Mucosa of rectum (tissue), 2 donors: ENCODE data around the gene CCDC85C.

Experiments used
- H3K27ac ChIP-seq, 2 donors: one replicate each; pipeline ENCODE4 v1.7.0; 2013; ENCODE audit warnings: inconsistent platforms in 2 of 2, low read depth in 2 of 2, low read length in 2 of 2
- H3K27me3 ChIP-seq, 2 donors: one replicate each; pipeline ENCODE4 v1.7.0; 2013; ENCODE audit warnings: low read length in 2 of 2; ENCODE audit not compliant: control insufficient read depth in 2 of 2, insufficient read depth in 2 of 2
- H3K36me3 ChIP-seq, 2 donors: one replicate each; pipeline ENCODE4 v1.7.0; 2013; ENCODE audit warnings: low read length in 2 of 2; ENCODE audit not compliant: control insufficient read depth in 2 of 2, insufficient read depth in 2 of 2
- H3K4me1 ChIP-seq, 2 donors: one replicate each; pipeline ENCODE4 v1.7.0; 2013; ENCODE audit warnings: low read length in 2 of 2, mild to moderate bottlenecking in 1 of 2; ENCODE audit not compliant: control insufficient read depth in 2 of 2, insufficient read depth in 2 of 2
- H3K4me3 ChIP-seq, 2 donors: one replicate each; pipeline ENCODE4 v1.7.0; 2013; ENCODE audit warnings: low read length in 2 of 2
- H3K9ac ChIP-seq, 2 donors: one replicate each; pipeline ENCODE4 v1.7.0; 2013; ENCODE audit warnings: low read length in 2 of 2, low read depth in 1 of 2, mild to moderate bottlenecking in 1 of 2
- H3K9me3 ChIP-seq, 2 donors: one replicate each; pipeline ENCODE4 v1.7.0; 2013; ENCODE audit warnings: low read length in 2 of 2; ENCODE audit not compliant: control insufficient read depth in 2 of 2
- donor health status: healthy.
- donor health status: Normal muscosa, but diverticular disease.

The CCDC85C gene

DNA sequence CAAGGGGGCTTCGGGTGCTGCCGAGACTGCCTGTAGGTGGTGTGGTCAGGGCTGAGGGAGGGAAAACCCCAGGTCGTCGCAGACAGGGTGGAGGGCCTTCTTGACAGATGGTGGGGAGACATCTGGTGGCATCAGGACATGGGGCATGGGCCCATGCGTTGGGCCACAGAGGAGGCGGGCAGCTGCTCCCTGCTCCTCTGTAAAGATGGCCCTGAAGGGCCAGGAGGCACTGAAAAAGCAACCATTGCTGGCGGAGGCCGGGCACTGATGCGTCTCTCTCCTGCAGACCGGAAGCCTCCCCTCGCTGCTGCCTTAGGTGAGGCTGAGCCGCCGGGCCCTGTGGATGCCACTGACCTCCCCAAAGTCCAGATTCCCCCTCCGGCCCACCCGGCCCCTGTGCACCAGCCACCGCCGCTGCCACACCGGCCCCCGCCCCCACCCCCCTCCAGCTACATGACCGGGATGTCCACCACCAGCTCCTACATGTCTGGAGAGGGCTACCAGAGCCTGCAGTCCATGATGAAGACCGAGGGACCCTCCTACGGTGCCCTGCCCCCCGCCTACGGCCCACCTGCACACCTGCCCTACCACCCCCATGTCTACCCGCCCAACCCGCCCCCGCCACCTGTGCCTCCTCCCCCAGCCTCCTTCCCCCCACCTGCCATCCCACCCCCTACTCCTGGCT, 94.0 kb downstream of the CCDC85C start:
- Histone ChIP-seq H3K9ac (no peak overlapping the region), H3K27me3 (no peaks in the 10 kb centered on the region), H3K9me3 (no peaks in the 10 kb centered on the region), H3K36me3 (peaks cover 51 to 75% of the 10 kb centered on the region in 2 donors), H3K4me3 (no peak overlapping the region), H3K4me1 (no peaks in the 10 kb centered on the region), H3K27ac (no peak overlapping the region)

DNA sequence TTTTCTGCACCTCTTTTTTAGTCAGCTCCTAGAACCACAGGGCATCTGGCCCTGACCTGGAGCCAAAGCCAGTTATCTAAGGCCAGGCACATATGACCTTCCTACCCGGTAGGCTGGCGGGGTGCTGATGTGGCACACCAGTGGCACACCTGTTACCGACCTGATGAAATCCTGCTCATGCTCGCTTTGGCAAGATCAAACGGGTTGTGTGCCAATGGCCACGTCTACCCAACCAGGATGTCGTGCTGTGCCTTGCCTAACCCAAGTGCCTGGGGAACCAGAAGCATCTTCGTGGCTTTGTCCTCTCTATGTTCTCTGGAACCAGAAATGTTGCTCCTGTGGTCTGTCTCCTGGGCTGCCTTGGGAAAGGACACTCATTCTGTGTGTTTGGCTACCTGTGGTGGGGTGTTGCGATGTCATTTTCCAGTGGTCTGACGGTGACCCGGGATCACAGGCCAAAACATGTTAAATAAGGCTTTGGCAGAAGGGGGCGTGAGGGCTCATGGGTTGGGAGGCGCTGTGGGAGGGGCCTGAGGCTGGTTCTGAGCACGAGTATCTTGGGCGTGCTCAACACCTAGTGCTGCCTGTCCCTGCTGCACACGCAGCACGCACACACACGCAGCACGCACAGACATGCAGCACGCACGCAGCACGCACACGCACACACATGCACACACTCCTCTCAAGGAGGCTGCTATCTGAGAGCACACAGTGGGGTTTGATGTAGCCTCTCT, 94.9 kb downstream of the CCDC85C start:
- Histone ChIP-seq H3K36me3 (peaks cover 55 to 73% of the 10 kb centered on the region in 2 donors), H3K27ac (no peak overlapping the region), H3K9ac (no peak overlapping the region), H3K4me1 (no peaks in the 10 kb centered on the region), H3K27me3 (no peaks in the 10 kb centered on the region), H3K9me3 (no peaks in the 10 kb centered on the region), H3K4me3 (no peak overlapping the region)

DNA sequence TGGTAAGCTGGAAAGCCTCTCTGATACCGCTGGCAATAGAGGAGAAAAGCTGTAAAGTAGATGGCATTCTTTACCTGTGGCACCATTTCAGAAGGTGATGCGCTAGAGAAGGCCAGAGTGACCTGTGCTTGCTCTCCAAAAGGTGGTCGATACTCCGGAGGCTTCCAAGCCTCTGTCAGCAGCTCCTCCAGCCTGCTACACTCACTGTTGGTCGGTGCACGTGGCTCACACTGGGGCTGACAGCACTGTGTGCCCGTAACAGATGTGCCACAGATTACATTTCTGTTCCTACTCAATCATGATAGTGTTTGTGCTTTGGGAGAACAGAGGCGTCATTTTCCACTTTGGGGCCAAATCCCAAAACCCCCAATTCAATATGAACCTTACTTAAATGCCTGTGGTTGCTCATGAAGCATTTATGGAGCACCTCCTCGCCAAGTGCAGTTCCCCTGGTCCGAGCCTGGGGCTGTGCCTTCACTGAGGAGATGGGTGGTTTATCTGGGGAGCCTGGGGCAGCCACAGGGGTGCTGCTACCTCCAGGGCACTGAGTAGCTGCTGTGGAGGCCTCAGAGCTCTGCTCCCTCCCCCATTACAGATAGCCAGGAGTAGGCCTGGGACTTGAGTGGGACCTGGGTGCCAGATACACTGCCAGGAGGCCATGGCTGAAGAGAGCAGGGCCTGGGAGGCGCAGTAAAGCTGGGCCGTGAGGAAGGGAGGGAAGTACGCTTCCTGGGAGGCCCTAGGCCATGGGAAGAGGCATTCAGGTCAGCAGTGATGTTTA, 96.0 kb downstream of the CCDC85C start:
- Histone ChIP-seq H3K36me3 (peaks cover 64 to 80% of the 10 kb centered on the region in 2 donors), H3K4me3 (no peak overlapping the region), H3K9me3 (no peaks in the 10 kb centered on the region), H3K27ac (no peak overlapping the region), H3K27me3 (no peaks in the 10 kb centered on the region), H3K4me1 (no peaks in the 10 kb centered on the region), H3K9ac (no peak overlapping the region)

DNA sequence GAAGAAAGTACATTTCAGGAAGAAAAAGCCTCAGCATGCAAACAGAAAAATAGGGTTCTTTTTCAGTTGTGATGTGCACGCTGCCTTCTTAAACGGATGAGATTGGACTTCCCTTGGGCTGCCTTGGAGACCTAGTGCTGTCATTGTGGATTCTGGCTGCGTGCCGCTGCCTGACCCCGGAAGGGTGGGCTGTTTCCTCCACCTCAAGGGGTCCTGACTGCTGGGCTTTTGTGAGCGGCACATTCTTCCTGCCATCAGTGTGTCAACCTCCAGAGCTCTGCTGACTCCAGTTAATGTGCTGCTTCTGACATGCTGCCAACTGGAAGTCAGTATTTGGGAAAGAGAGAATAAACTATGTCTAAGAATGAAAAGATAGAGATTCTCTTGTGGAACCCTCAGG, 97.7 kb downstream of the CCDC85C start:
- no peak overlapping the region for H3K4me3 ChIP-seq
- peaks cover 81 to 88% of the 10 kb centered on the region in 2 donors for H3K36me3 ChIP-seq
- no peaks in the 10 kb centered on the region for H3K9me3 ChIP-seq
- H3K4me1 ChIP-seq: no peaks in the 10 kb centered on the region
- no peak overlapping the region for H3K9ac ChIP-seq
- no peak overlapping the region for H3K27ac ChIP-seq
- no peaks in the 10 kb centered on the region for H3K27me3 ChIP-seq

DNA sequence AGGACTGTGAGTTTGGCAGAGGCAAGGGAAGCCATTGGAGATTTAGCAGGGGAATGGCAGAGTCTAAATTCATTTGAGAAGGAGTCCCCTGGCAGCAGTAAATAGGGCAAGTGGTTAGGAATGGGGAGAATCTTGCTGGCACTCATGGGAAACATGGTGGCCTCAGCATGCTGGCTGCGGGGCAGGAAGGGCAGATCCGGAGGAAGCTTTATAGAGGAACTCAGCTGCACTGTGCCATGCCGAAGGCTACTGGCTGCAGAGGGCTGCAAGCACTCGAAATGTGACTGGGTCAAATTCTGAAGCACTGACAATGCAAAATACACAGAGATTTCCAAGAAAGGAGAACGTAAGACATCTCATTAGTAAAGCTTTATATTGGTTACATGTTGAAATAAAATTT, 98.9 kb downstream of the CCDC85C start:
- H3K36me3 ChIP-seq: peaks cover 87 to 95% of the 10 kb centered on the region in 2 donors
- H3K27me3 ChIP-seq: no peaks in the 10 kb centered on the region
- no peaks in the 10 kb centered on the region for H3K9me3 ChIP-seq
- no peak overlapping the region for H3K9ac ChIP-seq
- H3K27ac ChIP-seq: no peak overlapping the region
- H3K4me3 ChIP-seq: no peak overlapping the region
- no peaks in the 10 kb centered on the region for H3K4me1 ChIP-seq

DNA sequence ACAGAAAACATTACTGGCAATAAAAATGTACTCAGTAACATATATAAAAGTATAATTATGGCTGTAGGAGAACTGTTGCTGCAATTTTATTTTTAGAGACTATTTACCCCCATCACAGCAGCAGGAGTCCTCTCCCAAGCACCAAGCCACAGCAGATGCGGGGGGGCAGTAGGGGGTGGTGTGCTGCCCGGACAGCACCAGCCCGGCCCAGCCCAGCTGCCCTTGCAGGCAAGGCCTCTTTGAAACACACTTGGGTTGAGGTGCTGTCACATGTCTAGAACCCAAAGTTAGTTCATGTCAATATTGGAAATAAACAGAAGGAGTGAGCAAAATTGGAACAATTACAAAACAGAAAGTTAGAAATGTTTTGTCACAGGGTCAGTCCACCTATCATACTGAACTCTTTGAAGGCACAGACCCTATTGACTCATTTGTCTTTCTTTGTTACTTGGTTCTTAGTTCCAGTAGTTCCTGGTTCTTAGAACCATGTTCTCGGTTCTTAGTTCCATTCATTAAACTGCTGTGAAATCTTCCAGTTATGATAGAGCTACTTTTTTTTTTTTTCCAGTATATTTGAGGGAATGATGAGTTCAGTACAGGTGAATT, 100.1 kb downstream of the CCDC85C start:
- no peak overlapping the region for H3K27ac ChIP-seq
- no peaks in the 10 kb centered on the region for H3K4me1 ChIP-seq
- no peak overlapping the region for H3K9ac ChIP-seq
- H3K36me3 ChIP-seq: peaks cover 85 to 92% of the 10 kb centered on the region in 2 donors
- H3K27me3 ChIP-seq: no peaks in the 10 kb centered on the region
- H3K9me3 ChIP-seq: no peaks in the 10 kb centered on the region
- H3K4me3 ChIP-seq: no peak overlapping the region

DNA sequence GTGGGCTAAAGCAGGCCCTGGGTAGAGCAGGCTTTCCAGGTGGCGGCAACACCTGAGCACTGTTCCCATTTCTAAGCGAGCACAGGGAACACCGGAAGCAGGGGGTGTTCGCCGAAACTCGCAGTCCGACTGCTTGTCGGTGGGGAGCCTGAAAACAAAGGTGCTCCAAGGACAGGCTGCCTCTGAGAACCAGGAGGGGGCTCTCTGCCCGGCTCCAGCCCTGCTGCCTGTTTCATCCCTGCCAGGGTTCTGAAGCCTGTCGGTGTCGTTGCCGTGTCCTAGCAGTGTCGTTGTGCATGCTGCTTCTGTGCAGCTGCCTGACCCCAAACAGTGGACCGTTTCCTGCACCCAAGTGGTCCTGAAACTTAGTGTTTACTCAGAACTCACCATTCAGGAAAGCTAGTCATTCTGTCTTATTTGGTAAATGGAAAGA, 101.0 kb downstream of the CCDC85C start:
- Histone ChIP-seq H3K9ac (no peak overlapping the region), H3K27ac (no peak overlapping the region), H3K36me3 (peaks cover 79 to 91% of the 10 kb centered on the region in 2 donors), H3K4me1 (no peaks in the 10 kb centered on the region), H3K9me3 (no peaks in the 10 kb centered on the region), H3K27me3 (no peaks in the 10 kb centered on the region), H3K4me3 (no peak overlapping the region)

DNA sequence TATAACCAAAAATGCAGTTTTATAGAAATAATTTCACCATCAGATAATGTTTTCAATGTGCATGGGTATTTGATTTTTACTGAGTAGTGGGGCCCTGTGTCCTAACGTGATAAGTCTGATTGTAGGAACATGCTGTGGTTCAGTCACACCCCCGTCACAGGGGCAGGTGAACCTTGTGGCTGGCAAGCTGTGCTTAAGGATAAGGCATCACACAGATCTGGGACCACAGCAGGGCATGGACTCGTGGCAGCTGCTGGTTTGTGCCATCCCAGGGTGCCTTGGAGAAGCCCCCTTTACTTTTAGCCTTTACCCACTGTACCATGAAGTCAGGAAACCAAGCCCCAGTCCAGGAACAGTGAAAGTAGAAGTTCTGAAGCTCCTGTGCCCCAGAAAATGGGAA, 106.1 kb downstream of the CCDC85C start:
- Histone ChIP-seq H3K9me3 (no peaks in the 10 kb centered on the region), H3K4me1 (no peaks in the 10 kb centered on the region), H3K27me3 (no peaks in the 10 kb centered on the region), H3K4me3 (no peak overlapping the region), H3K27ac (no peak overlapping the region), H3K9ac (no peak overlapping the region), H3K36me3 (peaks cover 73 to 85% of the 10 kb centered on the region in 2 donors)

DNA sequence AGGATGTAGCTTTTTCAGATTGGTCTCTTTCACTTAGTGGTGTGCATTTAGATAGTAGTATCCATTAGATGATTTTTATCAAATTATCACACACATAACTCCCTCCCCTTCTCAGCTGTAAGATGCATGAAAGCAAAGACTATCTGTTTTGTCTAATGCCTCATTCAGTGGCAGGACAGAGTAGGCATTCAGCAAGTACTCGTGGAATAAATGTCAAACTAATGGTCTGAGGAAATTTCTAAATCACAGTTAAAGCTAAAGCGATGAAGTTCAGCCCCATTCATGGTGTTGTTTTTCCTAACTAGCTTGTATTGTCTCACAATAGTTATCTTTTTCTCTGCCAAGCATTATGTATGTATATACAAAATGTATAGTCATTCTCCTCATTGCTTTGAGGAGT, 106.7 kb downstream of the CCDC85C start:
- H3K36me3 ChIP-seq: peaks cover 73 to 84% of the 10 kb centered on the region in 2 donors
- H3K4me3 ChIP-seq: no peak overlapping the region
- H3K27me3 ChIP-seq: no peaks in the 10 kb centered on the region
- no peak overlapping the region for H3K9ac ChIP-seq
- no peak overlapping the region for H3K27ac ChIP-seq
- H3K9me3 ChIP-seq: no peaks in the 10 kb centered on the region
- no peaks in the 10 kb centered on the region for H3K4me1 ChIP-seq

DNA sequence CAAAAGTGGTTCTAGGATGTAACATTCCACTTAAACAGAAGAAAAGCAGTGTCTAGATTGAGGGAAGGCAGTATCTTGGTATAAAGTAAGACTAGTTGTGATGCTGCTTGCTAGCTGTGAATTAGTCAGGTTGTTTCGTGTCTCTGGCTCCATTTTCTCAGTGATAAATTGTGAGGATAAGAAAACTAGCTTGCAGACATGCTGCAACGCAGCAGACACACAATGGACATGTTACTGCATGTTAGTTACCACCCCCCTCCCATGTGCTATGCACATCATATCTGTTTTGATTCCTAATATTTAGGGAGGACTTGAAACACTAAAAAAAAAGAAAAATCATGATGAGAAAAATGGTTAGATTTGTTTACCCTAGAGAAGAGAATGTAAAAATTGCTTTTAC, 119.9 kb downstream of the CCDC85C start:
- no peak overlapping the region for H3K27ac ChIP-seq
- H3K4me1 ChIP-seq: peaks cover 8 to 21% of the 10 kb centered on the region in 2 donors
- no peak overlapping the region for H3K4me3 ChIP-seq
- no peak overlapping the region for H3K9ac ChIP-seq
- no peaks in the 10 kb centered on the region for H3K36me3 ChIP-seq
- H3K27me3 ChIP-seq: no peaks in the 10 kb centered on the region
- no peaks in the 10 kb centered on the region for H3K9me3 ChIP-seq
